Spinal cord (tissue), 10 donors: ENCODE results near the gene SPNS3. TPM values are rescaled to one million over a fixed set of nuclear protein-coding genes. Genes with fewer than 3 reads are reported as not detected.
A peak's percentile ranks its signal among the peaks of the same experiment; 100 is the strongest.

Experiments used
- DNase-seq, 6 donors: peaks; one replicate each; pipeline versions ENCODE4 v3.0.0 to v3.0.0-alpha.2; 2013 to 2015; ENCODE audit warnings: low spot score in 6 of 6, low read depth in 4 of 6
- H3K27ac ChIP-seq: one replicate; pipeline ENCODE4 v1.5.1; 2013; ENCODE audit warnings: low read depth, low read length, control low read depth
- H3K27me3 ChIP-seq: one replicate; pipeline ENCODE4 v1.6.1; 2013; ENCODE audit warnings: low read length; ENCODE audit not compliant: control insufficient read depth, insufficient read depth
- H3K36me3 ChIP-seq: one replicate; pipeline ENCODE4 v1.6.1; 2013; ENCODE audit warnings: low read length; ENCODE audit not compliant: control insufficient read depth, insufficient read depth
- H3K4me1 ChIP-seq: one replicate; pipeline ENCODE4 v1.6.1; 2013; ENCODE audit warnings: low read length; ENCODE audit not compliant: control insufficient read depth, insufficient read depth
- H3K4me3 ChIP-seq: one replicate; pipeline ENCODE4 v1.5.1; 2013; ENCODE audit warnings: low read depth, low read length, control low read depth
- H3K9me3 ChIP-seq: one replicate; pipeline ENCODE4 v1.6.1; 2013; ENCODE audit warnings: low read length; ENCODE audit not compliant: control insufficient read depth, insufficient read depth
- WGBS: methylation state at CpG from one replicate; pipeline ENCODE4 v1.1.5; 2013; ENCODE audit warnings: missing lambda C conversion rate; ENCODE audit not compliant: insufficient coverage; 5-methylcytosine and 5-hydroxymethylcytosine counted together
- polyA plus RNA-seq, 2 donors: library from polyadenylated mRNA; unstranded; fragments of 120-200 nt; gene quantifications; one replicate each; pipeline ENCODE4 v1.2.1, GENCODE V29; 2013; ENCODE audit not compliant: insufficient read length in 2 of 2
- total RNA-seq, 2 donors: library from RNA; depleted of rRNA in 1 of 2; stranded (reverse); fragments of 120-200 nt in 1 of 2; fragments of >200 nt in 1 of 2; gene quantifications; one replicate each; pipeline versions ENCODE4 v1.2.3 to v1.2.4, GENCODE V29; 2013 to 2014
- donor health status: healthy.

Gene SPNS3
- total and polyA plus RNA-seq, 4 donors, result 0.83 to 2.0 (median 1.6) TPM

GRCh38 chr17:4487296-4487695, 53.6 kb downstream of the SPNS3 start:
- peaks cover 20% of the 10 kb centered on the region for H3K4me1 ChIP-seq
- WGBS, result 68% methylated on average over 7 of the region's 8 CpGs
- no peaks in the 10 kb centered on the region for H3K36me3 ChIP-seq
- H3K27ac ChIP-seq, result no peak overlapping the region
- no peaks in the 10 kb centered on the region for H3K9me3 ChIP-seq
- DNase-seq, result no peak
- no peaks in the 10 kb centered on the region for H3K27me3 ChIP-seq
- no peak overlapping the region for H3K4me3 ChIP-seq

- WGBS, result 53% methylated on average over 19 of the region's 24 CpGs
These were observed 54.3 kb downstream of the SPNS3 start for GRCh38 chr17:4487820-4488716.

DNA sequence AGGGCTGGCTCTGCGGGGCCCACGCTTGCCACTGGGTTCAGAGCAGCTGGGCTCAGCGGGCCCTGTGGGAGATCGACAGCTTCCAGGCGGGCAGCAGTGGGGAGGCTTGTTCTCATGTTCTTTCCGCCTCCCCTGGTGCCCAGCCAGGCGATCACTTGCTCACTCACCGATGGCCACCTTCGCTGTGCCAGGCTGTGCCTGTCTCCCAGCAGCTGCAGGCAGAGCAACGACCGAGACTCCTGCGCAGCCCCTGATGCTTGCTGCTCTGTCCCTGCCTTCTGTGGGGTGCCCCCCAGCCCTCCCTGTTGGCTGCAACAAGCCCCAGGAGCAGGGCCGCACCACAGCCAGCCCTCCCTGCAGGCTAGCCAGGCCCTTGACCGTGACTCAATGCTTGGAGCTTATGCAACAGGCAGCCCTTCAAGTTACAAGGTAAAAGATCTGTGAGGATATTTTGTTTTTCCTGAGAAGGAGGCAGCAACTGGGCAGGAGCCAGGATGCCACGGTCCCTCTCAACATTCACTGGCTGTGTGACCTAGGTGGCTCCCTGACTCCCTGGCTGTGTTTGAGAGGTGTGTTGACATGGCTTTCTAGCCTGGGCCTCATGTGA, 55.4 kb downstream of the SPNS3 start:
- Histone ChIP-seq H3K27me3 (no peaks in the 10 kb centered on the region), H3K4me3 (no peak overlapping the region), H3K27ac (no peak overlapping the region), H3K36me3 (no peaks in the 10 kb centered on the region), H3K9me3 (no peaks in the 10 kb centered on the region), H3K4me1 (peaks cover 25% of the 10 kb centered on the region)
- WGBS, result 82% methylated on average over 15 of the region's 15 CpGs
- DNase-seq, result no peak

More at GRCh38 chr17:4487820-4488716, 54.3 kb downstream of the SPNS3 start:
- DNase-seq, result peak in 1 of 6 donors; percentile 36
- H3K4me3 ChIP-seq, result no peak overlapping the region
- H3K27ac ChIP-seq, result no peak overlapping the region
- no peaks in the 10 kb centered on the region for H3K27me3 ChIP-seq
- H3K4me1 ChIP-seq, result peaks cover 25% of the 10 kb centered on the region
- H3K9me3 ChIP-seq, result no peaks in the 10 kb centered on the region
- no peaks in the 10 kb centered on the region for H3K36me3 ChIP-seq

- H3K4me1 ChIP-seq, result peaks cover 25% of the 10 kb centered on the region
- no peak overlapping the region for H3K4me3 ChIP-seq
- H3K9me3 ChIP-seq, result no peaks in the 10 kb centered on the region
- WGBS, result 87% methylated on average over 9 of the region's 9 CpGs
- no peak overlapping the region for H3K27ac ChIP-seq
- no peak for DNase-seq
- H3K27me3 ChIP-seq, result no peaks in the 10 kb centered on the region
- no peaks in the 10 kb centered on the region for H3K36me3 ChIP-seq
These were observed 56.4 kb downstream of the SPNS3 start for GRCh38 chr17:4490109-4490591.

GRCh38 chr17:4490637-4491061, 56.9 kb downstream of the SPNS3 start:
- H3K36me3 ChIP-seq, result no peaks in the 10 kb centered on the region
- no peak overlapping the region for H3K4me3 ChIP-seq
- DNase-seq, result no peak
- peaks cover 25% of the 10 kb centered on the region for H3K4me1 ChIP-seq
- H3K27me3 ChIP-seq, result no peaks in the 10 kb centered on the region
- 82% methylated on average over 4 of the region's 7 CpGs for WGBS
- no peak overlapping the region for H3K27ac ChIP-seq
- H3K9me3 ChIP-seq, result no peaks in the 10 kb centered on the region

DNA sequence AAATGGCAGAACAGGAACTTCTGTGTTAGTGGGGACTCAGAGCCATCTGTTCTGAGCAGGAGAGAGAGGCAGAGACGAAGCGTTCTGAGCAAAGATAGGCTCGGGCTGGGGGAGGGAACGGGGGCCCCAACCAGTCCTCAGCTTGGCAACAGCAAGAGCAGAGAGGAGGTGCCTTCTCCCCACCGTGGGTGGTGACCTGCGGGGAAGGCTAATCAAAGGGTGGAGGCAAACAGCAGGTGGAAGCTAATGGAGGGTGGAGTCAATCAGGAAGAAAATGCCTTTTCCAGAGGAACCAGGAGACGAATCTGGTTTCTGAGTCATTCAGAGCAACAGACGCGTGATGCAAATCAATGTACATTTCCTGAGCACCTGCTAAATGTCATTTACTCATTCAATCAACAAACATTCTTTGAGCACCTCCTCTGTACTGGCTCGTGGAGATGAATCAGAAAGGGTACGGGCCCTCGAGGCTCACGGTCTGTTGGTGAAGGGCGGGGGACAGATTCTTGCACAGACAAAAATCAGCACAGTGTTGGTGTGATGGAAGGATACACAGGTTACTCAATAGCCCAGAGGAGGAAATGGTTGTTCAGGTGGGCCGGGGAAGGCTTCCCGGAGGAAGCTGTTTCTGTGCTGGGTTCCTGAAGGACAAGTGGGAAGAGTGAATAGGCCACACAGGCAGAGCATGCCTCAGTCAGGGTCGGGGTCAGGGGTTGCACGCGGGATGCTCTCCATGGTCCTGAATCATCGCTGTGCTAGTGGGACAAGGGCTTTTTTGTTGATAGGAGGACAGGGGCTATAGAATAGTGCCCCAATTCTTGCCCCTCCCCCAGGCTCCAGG, 59.2 kb downstream of the SPNS3 start:
- Histone ChIP-seq H3K36me3 (no peaks in the 10 kb centered on the region), H3K27ac (no peak overlapping the region), H3K27me3 (no peaks in the 10 kb centered on the region), H3K9me3 (no peaks in the 10 kb centered on the region), H3K4me1 (peaks cover 20% of the 10 kb centered on the region), H3K4me3 (no peak overlapping the region)
- 48% methylated on average over 20 of the region's 20 CpGs for WGBS
- peak in 2 of 6 donors; percentile 48 to 55 for DNase-seq

DNA sequence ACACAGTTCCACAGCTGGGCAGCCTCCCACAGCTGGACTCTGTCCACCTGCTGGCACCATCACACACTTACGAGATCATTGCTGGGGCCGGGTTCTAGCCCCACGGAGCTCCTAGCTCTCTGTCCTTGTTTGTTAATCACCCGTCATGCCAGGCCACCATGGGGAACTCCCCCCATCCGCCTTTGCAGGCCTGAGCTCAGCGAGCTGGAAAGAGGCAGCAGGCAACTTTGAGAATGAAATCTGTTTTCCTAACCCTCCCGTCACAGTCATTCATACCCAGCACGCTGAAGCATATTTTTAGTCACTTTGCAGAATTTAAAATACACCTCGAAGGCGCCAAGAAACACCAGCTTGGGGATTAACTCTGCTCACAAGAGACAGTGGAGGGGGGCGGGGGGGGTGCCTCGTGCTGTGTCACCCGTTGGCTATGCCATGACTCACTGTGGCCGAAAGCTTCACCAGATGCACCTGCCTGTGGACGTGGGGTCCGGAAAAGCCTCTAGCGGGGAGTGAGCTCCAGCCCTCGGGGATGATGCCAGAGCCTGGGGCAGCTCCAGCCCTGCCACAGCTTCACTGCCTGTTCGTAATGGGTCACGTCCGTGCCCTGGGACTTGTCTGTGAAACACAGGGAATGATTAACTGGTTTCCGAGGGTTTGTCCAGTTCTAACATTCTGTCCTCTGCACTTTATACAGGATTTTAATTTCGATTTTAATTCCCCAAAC, 63.5 kb downstream of the SPNS3 start:
- Histone ChIP-seq H3K27me3 (peaks cover 19% of the 10 kb centered on the region), H3K4me3 (no peak overlapping the region), H3K27ac (no peak overlapping the region), H3K36me3 (no peaks in the 10 kb centered on the region), H3K9me3 (no peaks in the 10 kb centered on the region), H3K4me1 (peaks cover 41% of the 10 kb centered on the region)
- 48% methylated on average over 14 of the region's 23 CpGs for WGBS
- DNase-seq, result peak in 1 of 6 donors; percentile 63

DNA sequence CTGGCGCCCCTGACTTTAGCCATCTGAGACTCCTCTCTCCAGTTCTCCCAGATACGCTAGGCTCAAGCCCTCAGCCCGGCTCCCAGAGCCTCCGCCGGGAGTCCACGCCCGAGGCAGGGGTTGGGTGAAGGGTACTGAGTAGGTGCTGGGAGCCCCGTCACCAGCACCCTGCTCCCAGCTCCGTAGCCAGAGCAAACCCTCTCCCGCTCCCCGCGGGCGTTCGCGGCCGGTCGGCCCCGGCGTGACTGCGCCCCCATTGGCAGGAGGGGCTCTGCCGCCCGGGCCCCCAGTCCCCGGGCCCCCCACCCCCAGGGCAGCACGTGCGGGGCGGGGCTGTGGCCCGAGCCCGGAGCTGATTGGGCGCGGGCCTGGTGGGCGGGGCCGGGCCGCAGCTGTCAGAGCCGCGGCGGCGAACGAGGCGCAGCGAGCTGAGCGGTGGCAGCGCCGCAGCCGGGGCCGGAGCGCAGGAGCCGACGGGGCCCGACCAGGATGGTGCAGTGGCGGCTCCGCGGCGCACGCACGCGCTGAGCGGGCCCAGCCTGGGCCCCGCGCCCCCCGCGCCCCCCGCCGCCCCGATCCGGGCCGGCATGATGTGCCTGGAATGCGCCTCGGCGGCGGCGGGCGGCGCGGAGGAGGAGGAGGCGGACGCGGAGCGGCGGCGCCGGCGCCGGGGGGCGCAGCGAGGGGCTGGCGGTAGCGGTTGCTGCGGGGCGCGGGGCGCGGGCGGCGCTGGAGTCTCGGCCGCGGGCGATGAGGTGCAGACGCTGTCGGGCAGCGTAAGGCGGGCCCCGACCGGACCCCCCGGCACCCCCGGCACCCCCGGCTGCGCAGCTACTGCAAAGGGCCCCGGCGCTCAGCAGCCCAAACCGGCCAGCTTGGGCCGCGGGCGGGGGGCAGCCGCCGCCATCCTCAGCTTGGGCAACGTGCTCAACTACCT, 65.0 kb downstream of the SPNS3 start, which contains the start of gene SPNS2:
Gene SPNS2, plus strand, starts transcription at position 421 of the 937 bp plus-strand sequence. Its CDS starts 167 bp downstream, at position 588.
- Histone ChIP-seq H3K36me3 (peaks cover 7% of the 10 kb centered on the region), H3K4me3 (peak within 1 kb of the TSS; percentile 56), H3K4me1 (peaks cover 50% of the 10 kb centered on the region), H3K9me3 (no peaks in the 10 kb centered on the region), H3K27me3 (peaks cover 19% of the 10 kb centered on the region), H3K27ac (peak within 1 kb of the TSS; percentile 25)
- peak in 5 of 6 donors; percentile 61 to 93 (median 77) for DNase-seq
- WGBS, result under 1% methylated on average over 101 of the region's 117 CpGs
